GM12878 (cell line): ENCODE results near the gene IQGAP2. TPM values are rescaled to one million over a fixed set of nuclear protein-coding genes. Genes with fewer than 3 reads are reported as not detected.

Source experiments
- ATAC-seq: fragments of 200-7000 bp; cut with Tn5 transposase; 3 replicates; pipeline ENCODE4 v1.9.1; 2020; ENCODE audit warnings: mild to moderate bottlenecking, moderate library complexity
- BruUV-seq: library from RNA; stranded (reverse); fragments of 400-500 nt; replicated peaks from 2 replicates; lab custom pipeline; 2021; lab: Mats Ljungman, UMichigan
- CTCF ChIA-PET: fragments of 300-600 bp; sonication (Branson Sonifier 250); formaldehyde crosslinking; extraction: SDS; loops from one replicate; lab custom pipeline; 2021; ENCODE audit warnings: inconsistent platforms; lab: Yijun Ruan, JAX
- POLR2A ChIA-PET: fragments of 350-600 bp; formaldehyde crosslinking; extraction: SDS; loops from one replicate; lab custom pipeline; 2021; ENCODE audit warnings: inconsistent platforms; lab: Charles Lee
- RAD21 ChIA-PET: fragments of 300-600 bp; sonication (Branson Sonifier 250); formaldehyde crosslinking; loops from one replicate; lab custom pipeline; 2023; ENCODE audit warnings: antibody characterized with exemption; ENCODE audit not compliant: unreplicated experiment; lab: Charles Lee
- SMC1A ChIA-PET: fragments of 300-600 bp; sonication (Branson Sonifier 250); formaldehyde crosslinking; loops from one replicate; lab custom pipeline; 2023; ENCODE audit not compliant: unreplicated experiment, uncharacterized antibody; lab: Charles Lee
- DNase-seq: peaks from one replicate; pipeline ENCODE4 v3.0.0-alpha.2; 2011; ENCODE audit warnings: low read depth, low spot score
- FAIRE-seq: peaks from 3 replicates; lab custom pipeline; 2011; peaks lifted over from hg19 to GRCh38; lab: Jason Lieb, UNC
- H2AFZ ChIP-seq: 2 replicates; pipeline ENCODE4 v1.6.0; 2011; ENCODE audit warnings: low read depth, low read length, control low read depth; ENCODE audit not compliant: control insufficient read depth
- H3K27ac ChIP-seq: 2 replicates; pipeline ENCODE4 v1.5.1; 2011; ENCODE audit warnings: control low read depth; ENCODE audit not compliant: control insufficient read depth, insufficient read depth
- H3K27me3 ChIP-seq, 2 experiments: replicated peaks in 1 of 2; 2 replicates each; pipeline versions ENCODE4 v1.6.0 to v1.6.1; 2011; ENCODE audit warnings: low read length in 1 of 2; ENCODE audit not compliant: control insufficient read depth in 2 of 2, insufficient read depth in 2 of 2
- H3K36me3 ChIP-seq, 2 experiments: 2 replicates each; pipeline ENCODE4 v1.5.1; 2011; ENCODE audit warnings: low read length in 1 of 2; ENCODE audit not compliant: control insufficient read depth in 2 of 2, insufficient read depth in 2 of 2
- H3K4me1 ChIP-seq: 2 replicates; pipeline ENCODE4 v1.6.1; 2011; ENCODE audit warnings: mild to moderate bottlenecking, low read length, moderate library complexity, mixed read lengths; ENCODE audit not compliant: control insufficient read depth, insufficient read depth
- H3K4me2 ChIP-seq: 2 replicates; pipeline ENCODE4 v1.6.0; 2011; ENCODE audit warnings: control low read depth; ENCODE audit not compliant: control insufficient read depth, insufficient read depth
- H3K4me3 ChIP-seq: fragments of 200-600 bp; sonication (generic); 2 replicates; pipeline ENCODE4 v1.5.1; 2016
- H3K79me2 ChIP-seq: 2 replicates; pipeline ENCODE4 v1.6.0; 2011; ENCODE audit warnings: low read length; ENCODE audit not compliant: control insufficient read depth, insufficient read depth
- H3K9ac ChIP-seq: 2 replicates; pipeline ENCODE4 v1.8.0; 2011; ENCODE audit warnings: low read length, control low read depth, mixed read lengths; ENCODE audit not compliant: control insufficient read depth, insufficient read depth
- H3K9me3 ChIP-seq: replicated peaks from 3 replicates; pipeline ENCODE4 v1.5.1; 2011; ENCODE audit warnings: mild to moderate bottlenecking, low read length; ENCODE audit not compliant: control insufficient read depth, insufficient read depth
- H4K20me1 ChIP-seq: 2 replicates; pipeline ENCODE4 v1.6.0; 2011; ENCODE audit not compliant: control insufficient read depth, insufficient read depth
- BMI1 ChIP-seq: fragments of 450-650 bp; IDR thresholded peaks from 2 replicates; pipeline ENCODE4 v1.6.1; 2016; ENCODE audit warnings: mild to moderate bottlenecking, moderate library complexity, borderline replicate concordance
- IKZF2 ChIP-seq, 2 experiments: fragments of 450-650 bp; IDR thresholded peaks; 2 replicates each; pipeline ENCODE4 v1.6.1; 2017; ENCODE audit warnings: mild to moderate bottlenecking in 2 of 2, moderate library complexity in 2 of 2
- MTA2 ChIP-seq: fragments of 450-650 bp; IDR thresholded peaks from 2 replicates; pipeline ENCODE4 v1.6.1; 2016; ENCODE audit warnings: low read depth, mild to moderate bottlenecking, moderate library complexity
- NFYB ChIP-seq: IDR thresholded peaks from 2 replicates; pipeline ENCODE4 v1.6.1; 2011; ENCODE audit warnings: low read depth, mild to moderate bottlenecking, low read length, improper control_type of control experiment, moderate library complexity; ENCODE audit not compliant: insufficient read depth
- USF1 ChIP-seq: IDR thresholded peaks from 2 replicates; pipeline ENCODE4 v1.6.1; 2011; ENCODE audit warnings: borderline replicate concordance, low read depth, mild to moderate bottlenecking, moderate library complexity, mixed read lengths, low read length; ENCODE audit not compliant: insufficient read depth; ENCODE audit errors: extremely low read length
- WRNIP1 ChIP-seq: IDR thresholded peaks from 2 replicates; pipeline ENCODE4 v1.6.1; 2011; ENCODE audit warnings: low read depth, low read length, improper control_type of control experiment, borderline replicate concordance
- WGBS: methylation state at CpG from one replicate; pipeline ENCODE4 v1.1.6; 2016; ENCODE audit warnings: low lambda C conversion rate; ENCODE audit not compliant: insufficient replicate concordance, insufficient coverage; ENCODE audit errors: missing lambda C conversion rate; 5-methylcytosine and 5-hydroxymethylcytosine counted together
- in situ Hi-C: fragments of 300-500 bp; cut with MboI; formaldehyde crosslinking; loops from 9 replicates; pipeline ENCODE4 v1.14.3; 2018; ENCODE audit warnings: mixed read lengths
- intact Hi-C: fragments of 100-400 bp; cut with micrococcal nuclease; formaldehyde crosslinking; loops from one replicate; pipeline ENCODE4 v1.14.2; 2022; ENCODE audit not compliant: unreplicated experiment
- polyA plus RNA-seq, 11 experiments: library from polyadenylated mRNA; depleted of rRNA in 4 of 11; unstranded in 6 of 11; stranded (reverse) in 5 of 11; fragments of >200 nt; fragmentation: Nextera tagmentation in 4 of 11; fragmentation: Illumina TruSeq in 1 of 11; extraction: Ambion mirVana in 4 of 11; extraction: Trizol in 1 of 11; gene quantifications; 1 replicate in 1 of 11; 2 replicates in 10 of 11; pipeline versions ENCODE4 v1.2.1 to v1.2.3, GENCODE V29; 2011 to 2016; ENCODE audit warnings: inconsistent platforms in 2 of 11, missing spikeins in 2 of 11, low read depth in 1 of 11
- total RNA-seq, 4 experiments: library from RNA; depleted of rRNA in 3 of 4; stranded (reverse); fragments of >200 nt in 3 of 4; fragmentation: Illumina TruSeq in 1 of 4; extraction: Trizol in 1 of 4; gene quantifications; 2 replicates each; pipeline versions ENCODE4 v1.2.1 to v1.2.3, GENCODE V29; 2013 to 2021
- TF ChIP-seq, protein P1 (sequence below): fragments of 450-650 bp; IDR thresholded peaks from 2 replicates; pipeline ENCODE4 v1.6.1; 2017; ENCODE audit warnings: mild to moderate bottlenecking, low read depth, inconsistent platforms; ENCODE audit not compliant: poor library complexity, severe bottlenecking
- TF ChIP-seq, protein P2 (sequence below): IDR thresholded peaks from 2 replicates; pipeline ENCODE4 v1.6.1; 2012; ENCODE audit warnings: low read depth, low read length, improper control_type of control experiment
- TF ChIP-seq, protein P3 (sequence below): fragments of 450-650 bp; IDR thresholded peaks from 2 replicates; pipeline ENCODE4 v1.6.1; 2017; ENCODE audit warnings: antibody characterized with exemption, mild to moderate bottlenecking, moderate library complexity

Gene IQGAP2
- total and polyA plus RNA-seq, 10 of the 15 experiments (the other 5 are each of a cell fraction or from before 2014, with no cell fraction given): 14.5 to 41.4 (median 21.8) TPM

GRCh38 chr5:76570153-76570552 is 167.1 kb downstream of the IQGAP2 start:
- Histone ChIP-seq H2AFZ (no peak overlapping the region), H3K36me3 (no peaks in the 10 kb centered on the region; a peak in 1 of 4 replicates), H3K4me3 (no peak overlapping the region), H3K4me2 (no peak overlapping the region), H3K27ac (no peak overlapping the region), H3K79me2 (no peaks in the 10 kb centered on the region), H3K9ac (no peak overlapping the region), H4K20me1 (no peaks in the 10 kb centered on the region), H3K27me3 (no peaks in the 10 kb centered on the region), H3K4me1 (no peaks in the 10 kb centered on the region), H3K9me3 (no peaks in the 10 kb centered on the region)
- ChIA-PET SMC1A (interaction anchor here (1.5 to 4.4 kb wide), 4 partner anchors 12 to 167 kb away, joined by 4 to 28 read pairs (median 8); partner anchors contain the start of gene IQGAP2), CTCF (interaction anchor here (1.1 to 5.3 kb wide), 4 partner anchors 13 to 1627 kb away, joined by 3 to 40 read pairs (median 6); no protein-coding TSS in a partner anchor), POLR2A (no interaction called here), RAD21 (no interaction called here)
- TF ChIP-seq NFYB (no peak), BMI1 (no peak), USF1 (no peak), IKZF2 (IDR thresholded peaks at IDR 0.05) (no peak), WRNIP1 (no peak), MTA2 (no peak)
- TF ChIP-seq, protein P1, sequence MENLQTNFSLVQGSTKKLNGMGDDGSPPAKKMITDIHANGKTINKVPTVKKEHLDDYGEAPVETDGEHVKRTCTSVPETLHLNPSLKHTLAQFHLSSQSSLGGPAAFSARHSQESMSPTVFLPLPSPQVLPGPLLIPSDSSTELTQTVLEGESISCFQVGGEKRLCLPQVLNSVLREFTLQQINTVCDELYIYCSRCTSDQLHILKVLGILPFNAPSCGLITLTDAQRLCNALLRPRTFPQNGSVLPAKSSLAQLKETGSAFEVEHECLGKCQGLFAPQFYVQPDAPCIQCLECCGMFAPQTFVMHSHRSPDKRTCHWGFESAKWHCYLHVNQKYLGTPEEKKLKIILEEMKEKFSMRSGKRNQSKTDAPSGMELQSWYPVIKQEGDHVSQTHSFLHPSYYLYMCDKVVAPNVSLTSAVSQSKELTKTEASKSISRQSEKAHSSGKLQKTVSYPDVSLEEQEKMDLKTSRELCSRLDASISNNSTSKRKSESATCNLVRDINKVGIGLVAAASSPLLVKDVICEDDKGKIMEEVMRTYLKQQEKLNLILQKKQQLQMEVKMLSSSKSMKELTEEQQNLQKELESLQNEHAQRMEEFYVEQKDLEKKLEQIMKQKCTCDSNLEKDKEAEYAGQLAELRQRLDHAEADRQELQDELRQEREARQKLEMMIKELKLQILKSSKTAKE: no peak
- TF ChIP-seq, protein P2, sequence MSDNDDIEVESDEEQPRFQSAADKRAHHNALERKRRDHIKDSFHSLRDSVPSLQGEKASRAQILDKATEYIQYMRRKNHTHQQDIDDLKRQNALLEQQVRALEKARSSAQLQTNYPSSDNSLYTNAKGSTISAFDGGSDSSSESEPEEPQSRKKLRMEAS: no peak
- TF ChIP-seq, protein P3, sequence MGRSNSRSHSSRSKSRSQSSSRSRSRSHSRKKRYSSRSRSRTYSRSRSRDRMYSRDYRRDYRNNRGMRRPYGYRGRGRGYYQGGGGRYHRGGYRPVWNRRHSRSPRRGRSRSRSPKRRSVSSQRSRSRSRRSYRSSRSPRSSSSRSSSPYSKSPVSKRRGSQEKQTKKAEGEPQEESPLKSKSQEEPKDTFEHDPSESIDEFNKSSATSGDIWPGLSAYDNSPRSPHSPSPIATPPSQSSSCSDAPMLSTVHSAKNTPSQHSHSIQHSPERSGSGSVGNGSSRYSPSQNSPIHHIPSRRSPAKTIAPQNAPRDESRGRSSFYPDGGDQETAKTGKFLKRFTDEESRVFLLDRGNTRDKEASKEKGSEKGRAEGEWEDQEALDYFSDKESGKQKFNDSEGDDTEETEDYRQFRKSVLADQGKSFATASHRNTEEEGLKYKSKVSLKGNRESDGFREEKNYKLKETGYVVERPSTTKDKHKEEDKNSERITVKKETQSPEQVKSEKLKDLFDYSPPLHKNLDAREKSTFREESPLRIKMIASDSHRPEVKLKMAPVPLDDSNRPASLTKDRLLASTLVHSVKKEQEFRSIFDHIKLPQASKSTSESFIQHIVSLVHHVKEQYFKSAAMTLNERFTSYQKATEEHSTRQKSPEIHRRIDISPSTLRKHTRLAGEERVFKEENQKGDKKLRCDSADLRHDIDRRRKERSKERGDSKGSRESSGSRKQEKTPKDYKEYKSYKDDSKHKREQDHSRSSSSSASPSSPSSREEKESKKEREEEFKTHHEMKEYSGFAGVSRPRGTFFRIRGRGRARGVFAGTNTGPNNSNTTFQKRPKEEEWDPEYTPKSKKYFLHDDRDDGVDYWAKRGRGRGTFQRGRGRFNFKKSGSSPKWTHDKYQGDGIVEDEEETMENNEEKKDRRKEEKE: no peak
- ATAC-seq (no peak), FAIRE-seq (no peak), DNase-seq (no peak)
- 63% methylated on average over 4 of the region's 4 CpGs for WGBS
- in situ Hi-C loops (no loop called here), intact Hi-C loops (no loop called here)
- BruUV-seq: no TSS peak
